Nephron (organoid): Measurements from ENCODE around the gene CPZ.
"Not testable (repeated sequence)": the region's sequence is repeated elsewhere in the genome, so short reads cannot be mapped to it uniquely, and the experiment has no call there.

ENCODE experiments used
- H3K27ac Mint-ChIP-seq, 3 experiments: 2 replicates each; pipeline ENCODE4 v1.8.0; 2020; ENCODE audit warnings: mixed read lengths in 3 of 3, mild to moderate bottlenecking in 2 of 3, moderate library complexity in 1 of 3
- H3K27me3 Mint-ChIP-seq: 2 replicates; pipeline ENCODE4 v1.8.0; 2021; ENCODE audit warnings: low read depth, mild to moderate bottlenecking, moderate library complexity, mixed read lengths
- H3K36me3 Mint-ChIP-seq: 2 replicates; pipeline ENCODE4 v1.8.0; 2020; ENCODE audit warnings: low read depth, mixed read lengths
- H3K4me1 Mint-ChIP-seq: 2 replicates; pipeline ENCODE4 v1.8.0; 2020; ENCODE audit warnings: mixed read lengths
- H3K4me3 Mint-ChIP-seq, 3 experiments: 2 replicates each; pipeline ENCODE4 v1.8.0; 2020; ENCODE audit warnings: mild to moderate bottlenecking in 3 of 3, mixed read lengths in 3 of 3, moderate library complexity in 2 of 3
- H3K9me3 Mint-ChIP-seq: 2 replicates; pipeline ENCODE4 v1.8.0; 2020; ENCODE audit warnings: mixed read lengths
- TF ChIP-seq, protein P1 (sequence below), 3 experiments: fragments of 200-600 bp; sonication (generic); IDR thresholded peaks; one replicate each; pipeline ENCODE4 v1.5.0; 2021; ENCODE audit warnings: antibody characterized with exemption in 3 of 3; ENCODE audit not compliant: unreplicated experiment in 3 of 3

CPZ gene

DNA sequence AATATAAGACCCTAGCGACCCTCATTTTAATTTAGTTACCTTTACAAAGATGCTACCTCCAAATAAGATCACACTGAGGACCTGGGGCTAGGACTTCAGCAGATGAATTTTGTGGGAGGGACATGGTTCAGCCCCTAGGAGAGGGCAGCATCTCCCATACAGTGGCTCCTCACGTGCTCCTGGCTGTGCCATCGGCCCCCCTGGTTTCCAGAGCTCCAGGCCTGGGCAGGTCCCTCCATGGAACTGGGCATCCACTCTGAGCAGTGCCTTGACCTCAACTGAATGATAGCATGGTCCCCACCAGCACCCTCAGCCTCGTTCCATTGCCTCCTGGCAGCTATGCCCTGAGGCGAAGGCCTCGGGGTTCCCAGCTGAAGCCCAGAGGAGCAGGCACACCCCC is 39.3 kb downstream of the CPZ start:
- not testable (repeated sequence) for H3K27ac Mint-ChIP-seq, H3K4me3 Mint-ChIP-seq, H3K36me3 Mint-ChIP-seq, H3K4me1 Mint-ChIP-seq, H3K9me3 Mint-ChIP-seq, H3K27me3 Mint-ChIP-seq

DNA sequence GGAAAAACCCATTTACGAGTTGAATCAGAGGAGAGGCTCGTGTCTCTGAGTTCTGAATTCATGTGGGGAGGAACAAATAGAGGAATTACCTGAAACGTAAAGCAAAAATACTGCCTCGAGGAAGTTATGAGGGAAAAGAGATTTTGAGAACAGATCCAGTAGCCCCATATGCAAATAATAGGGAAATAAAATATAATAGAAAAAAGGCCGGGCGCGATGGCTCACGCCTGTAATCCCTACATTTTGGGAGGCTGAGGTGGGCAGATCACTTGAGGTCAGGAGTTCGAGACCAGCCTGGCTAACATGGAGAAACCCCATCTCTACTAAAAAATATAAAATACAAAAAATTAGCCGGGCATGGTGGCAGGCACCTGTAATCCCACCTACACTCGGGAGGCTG is 42.2 kb downstream of the CPZ start:
- H3K4me1 Mint-ChIP-seq, H3K4me3 Mint-ChIP-seq, H3K27ac Mint-ChIP-seq, H3K9me3 Mint-ChIP-seq, H3K36me3 Mint-ChIP-seq: not testable (repeated sequence)
- peaks cover 23% of the 10 kb centered on the region for H3K27me3 Mint-ChIP-seq

DNA sequence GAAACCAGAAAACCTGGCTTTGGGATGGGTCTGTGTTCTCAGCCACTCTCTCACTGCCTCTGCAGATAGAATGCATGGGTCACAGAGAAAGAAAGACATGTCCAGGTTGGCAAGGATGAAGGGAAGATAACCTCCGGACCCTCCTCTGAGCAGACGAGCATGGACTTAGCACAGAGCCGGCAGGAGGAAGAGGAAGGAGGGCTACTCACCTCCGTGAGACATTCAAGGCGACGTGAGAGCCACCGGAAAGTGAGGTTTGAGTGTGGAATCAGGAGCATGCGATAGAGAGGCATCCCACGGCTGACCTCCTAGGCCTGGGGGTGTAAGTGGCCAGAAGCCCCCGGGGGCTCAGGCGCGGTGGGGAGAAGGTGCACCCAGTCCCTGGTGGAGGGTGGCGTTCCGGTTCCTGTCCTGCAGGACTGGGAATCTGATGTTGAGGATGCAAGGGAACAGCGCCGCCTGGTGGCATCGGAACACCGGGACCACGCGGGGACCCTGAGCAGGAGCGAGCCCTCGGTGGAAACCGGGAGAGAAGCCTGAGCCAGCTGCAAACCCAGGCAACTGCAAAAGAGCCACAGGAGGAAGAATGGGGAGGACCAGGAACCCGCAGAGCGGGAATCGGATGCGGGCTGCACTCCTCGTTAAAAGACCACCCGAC is 43.5 kb downstream of the CPZ start:
- H3K27me3 Mint-ChIP-seq: peaks cover 34% of the 10 kb centered on the region
- not testable (repeated sequence) for H3K4me3 Mint-ChIP-seq, H3K36me3 Mint-ChIP-seq, H3K4me1 Mint-ChIP-seq, H3K9me3 Mint-ChIP-seq, H3K27ac Mint-ChIP-seq

DNA sequence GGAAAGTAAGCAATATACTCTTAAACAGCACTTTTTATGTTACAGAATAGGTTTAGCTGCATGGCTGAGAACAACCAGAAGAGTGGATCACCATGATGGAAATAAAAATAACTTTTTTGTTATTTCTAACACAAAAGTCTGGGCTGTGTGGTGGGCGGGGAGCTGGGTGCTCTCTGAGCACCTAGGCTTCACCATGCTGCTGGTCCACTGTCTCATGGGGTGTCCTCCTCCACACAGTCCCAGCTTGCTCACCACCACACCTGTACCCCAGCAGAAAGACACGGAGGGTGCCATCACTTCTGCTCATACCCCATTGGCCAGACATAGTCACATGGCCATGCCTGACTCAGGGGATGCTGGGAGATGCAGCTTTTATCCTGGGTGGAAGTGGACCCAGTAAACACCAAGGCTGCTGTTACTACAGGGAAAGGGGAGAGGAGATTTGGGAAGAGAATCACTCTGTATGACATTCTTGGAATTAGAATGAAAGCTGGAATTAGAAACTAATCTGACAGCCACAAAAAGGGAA is 45.0 kb downstream of the CPZ start:
- Mint-ChIP-seq H3K9me3 (no peaks in the 10 kb centered on the region), H3K27ac (no peak overlapping the region), H3K4me1 (no peaks in the 10 kb centered on the region), H3K27me3 (peaks cover 42% of the 10 kb centered on the region), H3K4me3 (no peak overlapping the region), H3K36me3 (no peaks in the 10 kb centered on the region)
- TF ChIP-seq, protein P1, sequence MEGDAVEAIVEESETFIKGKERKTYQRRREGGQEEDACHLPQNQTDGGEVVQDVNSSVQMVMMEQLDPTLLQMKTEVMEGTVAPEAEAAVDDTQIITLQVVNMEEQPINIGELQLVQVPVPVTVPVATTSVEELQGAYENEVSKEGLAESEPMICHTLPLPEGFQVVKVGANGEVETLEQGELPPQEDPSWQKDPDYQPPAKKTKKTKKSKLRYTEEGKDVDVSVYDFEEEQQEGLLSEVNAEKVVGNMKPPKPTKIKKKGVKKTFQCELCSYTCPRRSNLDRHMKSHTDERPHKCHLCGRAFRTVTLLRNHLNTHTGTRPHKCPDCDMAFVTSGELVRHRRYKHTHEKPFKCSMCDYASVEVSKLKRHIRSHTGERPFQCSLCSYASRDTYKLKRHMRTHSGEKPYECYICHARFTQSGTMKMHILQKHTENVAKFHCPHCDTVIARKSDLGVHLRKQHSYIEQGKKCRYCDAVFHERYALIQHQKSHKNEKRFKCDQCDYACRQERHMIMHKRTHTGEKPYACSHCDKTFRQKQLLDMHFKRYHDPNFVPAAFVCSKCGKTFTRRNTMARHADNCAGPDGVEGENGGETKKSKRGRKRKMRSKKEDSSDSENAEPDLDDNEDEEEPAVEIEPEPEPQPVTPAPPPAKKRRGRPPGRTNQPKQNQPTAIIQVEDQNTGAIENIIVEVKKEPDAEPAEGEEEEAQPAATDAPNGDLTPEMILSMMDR (IDR thresholded peaks at IDR 0.05; ENCODE audit: unreplicated experiment in 3 of 3): no peak

DNA sequence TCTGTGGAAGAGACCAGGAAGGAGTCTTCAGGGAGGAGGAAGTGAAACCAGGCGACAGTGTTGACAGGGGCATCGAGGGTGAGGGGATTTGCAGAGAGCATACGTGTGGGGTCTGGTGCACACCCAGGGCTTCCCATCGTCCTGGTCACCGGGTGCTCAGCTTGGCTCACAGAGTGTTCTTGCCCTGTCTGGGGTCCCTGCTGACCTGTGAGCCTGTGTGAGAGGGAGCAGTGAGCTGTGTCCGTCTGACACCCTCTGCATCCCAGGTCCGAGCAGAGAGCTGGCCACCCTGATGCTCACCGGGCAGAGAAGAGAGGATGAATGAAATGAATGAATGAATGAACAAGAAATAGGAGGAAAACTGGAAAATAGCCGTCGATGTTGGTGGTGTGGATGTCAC is 46.5 kb downstream of the CPZ start:
- no peak overlapping the region for H3K27ac Mint-ChIP-seq
- H3K36me3 Mint-ChIP-seq: no peaks in the 10 kb centered on the region

DNA sequence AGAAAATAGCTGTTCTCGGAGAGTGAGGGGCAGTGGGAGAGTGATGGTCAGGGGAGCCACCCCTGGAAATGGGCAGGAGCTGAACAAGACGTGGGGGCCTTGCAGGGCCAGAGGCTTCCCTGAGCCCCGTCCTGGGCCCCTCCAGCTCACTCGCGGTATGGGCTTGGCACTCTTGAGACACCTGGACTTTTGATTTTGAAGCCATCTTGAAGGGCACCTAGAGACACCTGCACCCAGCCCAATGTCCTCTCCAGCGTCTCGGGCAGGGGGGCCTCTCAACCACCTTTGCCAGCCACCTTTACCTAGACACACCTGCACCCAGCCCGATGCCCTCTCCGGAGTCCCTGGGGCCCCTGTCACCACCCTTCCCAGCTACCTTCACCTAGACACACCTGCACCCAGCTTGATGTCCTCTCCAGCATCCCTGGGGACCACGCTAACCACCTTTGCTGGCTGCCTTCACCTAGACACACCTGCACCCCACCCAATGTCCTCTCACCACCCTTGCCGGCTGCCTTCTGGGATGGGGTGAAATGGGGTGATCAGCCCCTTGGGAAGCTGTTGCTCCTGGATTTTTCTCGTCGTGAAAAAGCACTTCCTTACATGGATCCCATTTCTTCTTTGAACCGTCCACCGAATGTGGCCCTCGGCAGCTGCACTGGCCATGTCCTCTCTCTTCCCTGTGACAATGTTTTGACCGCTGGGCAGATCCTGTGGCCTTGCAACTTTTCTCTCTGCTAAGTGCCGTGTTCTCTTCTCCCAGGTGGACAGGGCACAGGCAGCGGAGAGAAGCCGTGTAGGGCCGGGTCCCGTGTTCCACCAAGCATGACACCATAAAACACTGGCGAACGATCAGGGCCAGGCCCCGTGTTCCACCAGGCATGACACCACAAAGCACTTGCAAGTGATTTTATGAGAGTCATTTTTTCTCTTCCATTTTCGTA is 47.5 kb downstream of the CPZ start:
- no peaks in the 10 kb centered on the region for H3K36me3 Mint-ChIP-seq
- no peak overlapping the region for H3K27ac Mint-ChIP-seq
- TF ChIP-seq, protein P1 (IDR thresholded peaks at IDR 0.05; ENCODE audit: unreplicated experiment in 3 of 3): no peak
- H3K9me3 Mint-ChIP-seq: no peaks in the 10 kb centered on the region
- no peak overlapping the region for H3K4me3 Mint-ChIP-seq
- H3K27me3 Mint-ChIP-seq: peaks cover 50% of the 10 kb centered on the region
- H3K4me1 Mint-ChIP-seq: no peaks in the 10 kb centered on the region

More for the DNA sequence above, 46.5 kb downstream of the CPZ start:
- no peaks in the 10 kb centered on the region for H3K4me1 Mint-ChIP-seq
- H3K4me3 Mint-ChIP-seq: no peak overlapping the region
- H3K9me3 Mint-ChIP-seq: no peaks in the 10 kb centered on the region
- H3K27me3 Mint-ChIP-seq: peaks cover 49% of the 10 kb centered on the region
- TF ChIP-seq, protein P1 (IDR thresholded peaks at IDR 0.05; ENCODE audit: unreplicated experiment in 3 of 3): no peak

DNA sequence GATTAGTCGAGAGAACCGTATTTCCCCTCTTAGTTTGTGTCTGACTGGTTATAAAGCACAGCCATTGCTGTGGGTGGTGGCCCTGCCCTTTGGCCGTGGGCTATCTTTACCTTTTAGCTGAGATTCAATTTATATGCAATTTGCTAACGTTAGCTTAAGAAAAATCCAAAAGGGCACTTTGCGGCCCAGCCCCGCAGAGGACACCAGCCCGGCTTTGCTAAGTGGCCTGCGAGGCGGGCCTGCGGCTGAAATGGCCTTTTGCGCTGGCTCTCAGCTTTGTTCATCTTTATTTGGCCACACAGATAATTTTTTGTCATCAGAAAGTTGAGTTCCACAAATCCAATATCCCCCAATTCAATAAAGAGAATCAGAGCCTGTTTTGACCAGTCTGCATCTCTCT is 48.3 kb downstream of the CPZ start:
- no peak overlapping the region for H3K27ac Mint-ChIP-seq
- H3K4me1 Mint-ChIP-seq: no peaks in the 10 kb centered on the region
- H3K27me3 Mint-ChIP-seq: peaks cover 53% of the 10 kb centered on the region

More for the DNA sequence above, 48.3 kb downstream of the CPZ start:
- H3K9me3 Mint-ChIP-seq: no peaks in the 10 kb centered on the region
- TF ChIP-seq, protein P1 (IDR thresholded peaks at IDR 0.05; ENCODE audit: unreplicated experiment in 3 of 3): no peak
- no peaks in the 10 kb centered on the region for H3K36me3 Mint-ChIP-seq
- H3K4me3 Mint-ChIP-seq: no peak overlapping the region
